HCT116 (cell line): ENCODE data around the gene GGT7. TPM values are rescaled to one million over a fixed set of nuclear protein-coding genes. Genes with fewer than 3 reads are reported as not detected.

Experiments
- ATAC-seq: fragments of 200-7000 bp; cut with Tn5 transposase; 2 replicates; pipeline ENCODE4 v1.9.1; 2020; ENCODE audit warnings: mild to moderate bottlenecking, moderate library complexity
- BruUV-seq: library from RNA; stranded (reverse); fragments of 400-500 nt; replicated peaks from 2 replicates; lab custom pipeline; 2021; lab: Mats Ljungman, UMichigan
- CTCF ChIA-PET: fragments of 300-600 bp; sonication (Branson Sonifier 250); formaldehyde crosslinking; loops from one replicate; lab custom pipeline; 2021; ENCODE audit warnings: antibody characterized with exemption; lab: Charles Lee
- POLR2A ChIA-PET: fragments of 300-600, 350-600 bp; sonication (Branson Sonifier 250); formaldehyde crosslinking; loops from one replicate; lab custom pipeline; 2021; ENCODE audit warnings: antibody characterized with exemption; lab: Charles Lee
- RAD21 ChIA-PET, 2 experiments: fragments of 300-600 bp; sonication (Branson Sonifier 250); formaldehyde crosslinking; loops; one replicate each; lab custom pipeline; 2023; ENCODE audit warnings: low total read pairs in 2 of 2; ENCODE audit not compliant: uncharacterized antibody in 2 of 2, unreplicated experiment in 2 of 2, low non-redundant PET in 1 of 2; lab: Charles Lee
- DNase-seq: peaks from one replicate; pipeline ENCODE4 v3.0.0-alpha.2; 2010; ENCODE audit warnings: low read depth, low spot score
- H2AFZ ChIP-seq: fragments of 200-600 bp; shearing (Covaris generic), sonication (generic); 2 replicates; pipeline ENCODE4 v1.6.1; 2017; ENCODE audit warnings: low read depth, mixed run types, mixed read lengths, antibody characterized with exemption, low read length; ENCODE audit not compliant: poor library complexity, severe bottlenecking
- H3K27ac ChIP-seq: 2 replicates; pipeline ENCODE4 v1.5.1; 2012; ENCODE audit warnings: low read depth, low read length
- H3K27me3 ChIP-seq: fragments of 200-600 bp; sonication (generic); 2 replicates; pipeline ENCODE4 v1.6.1; 2016; ENCODE audit warnings: mixed run types, low read length, mixed read lengths; ENCODE audit not compliant: insufficient read depth
- H3K36me3 ChIP-seq, 2 experiments: fragments of 200-500 bp in 1 of 2; fragments of 200-600 bp in 1 of 2; sonication (Bioruptor generic) in 1 of 2; sonication (generic) in 1 of 2; 2 replicates each; pipeline versions ENCODE4 v1.5.1 to v1.6.1; 2014 to 2016; ENCODE audit warnings: low read length in 2 of 2, inconsistent platforms in 1 of 2, mixed read lengths in 1 of 2, mixed run types in 1 of 2; ENCODE audit not compliant: insufficient read depth in 2 of 2, control insufficient read depth in 1 of 2
- H3K4me1 ChIP-seq, 2 experiments: fragments of 200-600 bp in 1 of 2; sonication (generic) in 1 of 2; 2 replicates each; pipeline versions ENCODE4 v1.5.1 to v1.6.1; 2012 to 2017; ENCODE audit warnings: low read length in 2 of 2, inconsistent platforms in 1 of 2, mild to moderate bottlenecking in 1 of 2, mixed read lengths in 1 of 2, mixed run types in 1 of 2, moderate library complexity in 1 of 2; ENCODE audit not compliant: insufficient read depth in 2 of 2, control insufficient read depth in 1 of 2
- H3K4me2 ChIP-seq: fragments of 200-600 bp; sonication (generic); 2 replicates; pipeline ENCODE4 v1.6.1; 2017; ENCODE audit warnings: mixed run types, low read length, mixed read lengths
- H3K4me3 ChIP-seq, 2 experiments: fragments of 200-600 bp in 1 of 2; sonication (generic) in 1 of 2; replicated peaks in 1 of 2; 2 replicates each; pipeline ENCODE4 v1.5.1; 2011 to 2016; ENCODE audit warnings: low read length in 2 of 2, control low read depth in 1 of 2, low read depth in 1 of 2, mild to moderate bottlenecking in 1 of 2, mixed read lengths in 1 of 2, mixed run types in 1 of 2
- H3K79me2 ChIP-seq: fragments of 200-600 bp; sonication (generic); 2 replicates; pipeline ENCODE4 v1.6.1; 2017; ENCODE audit warnings: mild to moderate bottlenecking, mixed run types, low read length, moderate library complexity, mixed read lengths; ENCODE audit not compliant: insufficient read depth
- H3K9ac ChIP-seq: fragments of 200-600 bp; sonication (generic); 2 replicates; pipeline ENCODE4 v1.6.1; 2016; ENCODE audit warnings: low read length, mixed read lengths
- H3K9me2 ChIP-seq: fragments of 200-600 bp; sonication (generic), shearing (Covaris generic); 2 replicates; pipeline ENCODE4 v1.6.1; 2017; ENCODE audit warnings: mixed run types, mild to moderate bottlenecking, moderate library complexity; ENCODE audit not compliant: insufficient read depth
- H3K9me3 ChIP-seq, 2 experiments: fragments of 200-500 bp in 1 of 2; fragments of 200-600 bp in 1 of 2; sonication (Bioruptor generic) in 1 of 2; sonication (generic) in 1 of 2; 2 replicates each; pipeline ENCODE4 v1.6.1; 2014 to 2017; ENCODE audit warnings: low read length in 2 of 2, mixed read lengths in 2 of 2, inconsistent platforms in 1 of 2, low read depth in 1 of 2, mild to moderate bottlenecking in 1 of 2, mixed run types in 1 of 2, moderate library complexity in 1 of 2; ENCODE audit not compliant: control insufficient read depth in 1 of 2, insufficient read depth in 1 of 2
- H4K20me1 ChIP-seq: fragments of 200-600 bp; sonication (generic), shearing (Covaris generic); 2 replicates; pipeline ENCODE4 v1.6.1; 2017; ENCODE audit warnings: mixed run types, mild to moderate bottlenecking, moderate library complexity; ENCODE audit not compliant: insufficient read depth
- CBX3 ChIP-seq: IDR thresholded peaks from 2 replicates; pipeline ENCODE4 v1.6.1; 2012; ENCODE audit warnings: low read depth
- EGR1 ChIP-seq: IDR thresholded peaks from 2 replicates; pipeline ENCODE4 v1.6.1; 2012; ENCODE audit warnings: low read depth
- FOSL1 ChIP-seq: IDR thresholded peaks from 2 replicates; pipeline ENCODE4 v1.6.1; 2012; ENCODE audit warnings: low read depth
- JUND ChIP-seq: IDR thresholded peaks from 2 replicates; pipeline ENCODE4 v1.6.1; 2012
- POLR2A ChIP-seq: IDR thresholded peaks from 2 replicates; pipeline ENCODE4 v1.7.0; 2011; ENCODE audit warnings: borderline replicate concordance; ENCODE audit not compliant: insufficient read depth, insufficient read length; ENCODE audit errors: extremely low read depth
- POLR2AphosphoS5 ChIP-seq: IDR thresholded peaks from 2 replicates; pipeline ENCODE4 v1.6.1; 2011; ENCODE audit warnings: mild to moderate bottlenecking, low read depth, low read length, moderate library complexity
- SIN3A ChIP-seq: IDR thresholded peaks from 2 replicates; pipeline ENCODE4 v1.6.1; 2012; ENCODE audit warnings: low read depth
- SP1 ChIP-seq: IDR thresholded peaks from 2 replicates; pipeline ENCODE4 v1.6.1; 2012; ENCODE audit warnings: low read depth
- SRF ChIP-seq: IDR thresholded peaks from 2 replicates; pipeline ENCODE4 v1.6.1; 2012; ENCODE audit warnings: low read depth
- TCF7L2 ChIP-seq: IDR thresholded peaks from 2 replicates; pipeline ENCODE4 v1.7.0; 2011; ENCODE audit warnings: borderline replicate concordance, inconsistent platforms; ENCODE audit not compliant: insufficient read depth, insufficient read length; ENCODE audit errors: extremely low read depth
- YY1 ChIP-seq: IDR thresholded peaks from 2 replicates; pipeline ENCODE4 v1.6.1; 2011; ENCODE audit warnings: low read length, low read depth, moderate library complexity, mild to moderate bottlenecking; ENCODE audit not compliant: insufficient replicate concordance; ENCODE audit errors: extremely low read depth
- ZBTB33 ChIP-seq: IDR thresholded peaks from 2 replicates; pipeline ENCODE4 v1.6.1; 2011; ENCODE audit warnings: mild to moderate bottlenecking, low read length, moderate library complexity; ENCODE audit not compliant: insufficient replicate concordance; ENCODE audit errors: extremely low read depth
- ZFX ChIP-seq: fragments of 450-650 bp; IDR thresholded peaks from 2 replicates; pipeline ENCODE4 v1.6.1; 2017
- ZNF274 ChIP-seq: fragments of 200-500 bp; sonication (Bioruptor generic); IDR thresholded peaks from 2 replicates; pipeline ENCODE4 v1.6.1; 2014; ENCODE audit warnings: mild to moderate bottlenecking, low read depth, low read length, inconsistent platforms
- intact Hi-C: fragments of 100-400 bp; cut with micrococcal nuclease; formaldehyde crosslinking; loops from 2 replicates; pipeline ENCODE4 v1.10.0; 2022
- total RNA-seq: library from RNA; stranded (reverse); gene quantifications from one replicate; pipeline ENCODE4 v1.2.1, GENCODE V29; 2021; ENCODE audit not compliant: unreplicated experiment
- TF ChIP-seq, protein P1 (sequence below), 3 experiments: fragments of 200-600 bp in 1 of 3; sonication (generic) in 1 of 3; IDR thresholded peaks in 2 of 3; conservative IDR thresholded peaks in 1 of 3; 2 replicates each; pipeline ENCODE4 v1.5.1; 2012 to 2017; ENCODE audit warnings: low read depth in 2 of 3, low read length in 2 of 3, antibody characterized with exemption in 1 of 3, borderline replicate concordance in 1 of 3, control low read depth in 1 of 3, mild to moderate bottlenecking in 1 of 3, mixed read lengths in 1 of 3, mixed run types in 1 of 3, moderate library complexity in 1 of 3; ENCODE audit not compliant: insufficient read depth in 1 of 3
- TF ChIP-seq, protein P2 (sequence below): IDR thresholded peaks from 2 replicates; pipeline ENCODE4 v1.6.1; 2012
- TF ChIP-seq, protein P3 (sequence below): IDR thresholded peaks from 2 replicates; pipeline ENCODE4 v1.6.1; 2012; ENCODE audit warnings: low read depth

GGT7 gene
- total RNA-seq, 1 experiment from 2014 or later = 9.4 TPM

DNA sequence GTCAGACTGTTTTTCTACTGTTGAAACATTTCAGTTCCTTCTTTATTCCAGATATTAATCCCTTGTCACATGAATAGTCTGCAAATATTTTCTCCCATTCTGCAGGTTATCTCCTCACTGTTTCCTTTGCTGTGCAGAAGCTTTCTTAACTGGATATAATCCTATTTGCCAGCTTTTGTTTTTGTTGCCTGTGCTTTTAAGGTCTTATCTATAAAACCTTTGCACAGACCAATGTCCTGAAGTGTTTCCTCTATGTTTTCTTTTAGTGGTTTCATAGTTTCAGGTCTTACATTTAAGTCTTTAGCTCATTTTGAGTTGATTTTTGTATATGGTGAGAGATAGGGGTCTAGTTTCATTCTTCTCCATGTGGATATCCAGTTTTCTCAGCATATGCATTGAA, 66.4 kb downstream of the GGT7 start:
- Histone ChIP-seq H3K4me2 (no peak overlapping the region), H2AFZ (no peak overlapping the region), H3K9ac (no peak overlapping the region), H3K9me3 (no peaks in the 10 kb centered on the region), H3K79me2 (peaks cover 58% of the 10 kb centered on the region), H3K9me2 (no peaks in the 10 kb centered on the region), H3K4me1 (peaks cover 6 to 14% of the 10 kb centered on the region in 2 experiments), H3K4me3 (no peak overlapping the region), H3K27ac (no peak overlapping the region), H4K20me1 (no peaks in the 10 kb centered on the region), H3K36me3 (no peaks in the 10 kb centered on the region), H3K27me3 (no peaks in the 10 kb centered on the region)
- BruUV-seq = no TSS peak
- intact Hi-C loops = no loop called here
- ChIA-PET RAD21 (no interaction called here), POLR2A (no interaction called here), CTCF (interaction anchor here (0.8 kb wide), 1 partner anchor 22 kb away, joined by 3 read pairs; no protein-coding TSS in a partner anchor)
- no peak for TF ChIP-seq ZNF274
- TF ChIP-seq, protein P1, sequence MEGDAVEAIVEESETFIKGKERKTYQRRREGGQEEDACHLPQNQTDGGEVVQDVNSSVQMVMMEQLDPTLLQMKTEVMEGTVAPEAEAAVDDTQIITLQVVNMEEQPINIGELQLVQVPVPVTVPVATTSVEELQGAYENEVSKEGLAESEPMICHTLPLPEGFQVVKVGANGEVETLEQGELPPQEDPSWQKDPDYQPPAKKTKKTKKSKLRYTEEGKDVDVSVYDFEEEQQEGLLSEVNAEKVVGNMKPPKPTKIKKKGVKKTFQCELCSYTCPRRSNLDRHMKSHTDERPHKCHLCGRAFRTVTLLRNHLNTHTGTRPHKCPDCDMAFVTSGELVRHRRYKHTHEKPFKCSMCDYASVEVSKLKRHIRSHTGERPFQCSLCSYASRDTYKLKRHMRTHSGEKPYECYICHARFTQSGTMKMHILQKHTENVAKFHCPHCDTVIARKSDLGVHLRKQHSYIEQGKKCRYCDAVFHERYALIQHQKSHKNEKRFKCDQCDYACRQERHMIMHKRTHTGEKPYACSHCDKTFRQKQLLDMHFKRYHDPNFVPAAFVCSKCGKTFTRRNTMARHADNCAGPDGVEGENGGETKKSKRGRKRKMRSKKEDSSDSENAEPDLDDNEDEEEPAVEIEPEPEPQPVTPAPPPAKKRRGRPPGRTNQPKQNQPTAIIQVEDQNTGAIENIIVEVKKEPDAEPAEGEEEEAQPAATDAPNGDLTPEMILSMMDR (IDR thresholded peaks at IDR 0.05 in 2 of 3, conservative IDR thresholded peaks at IDR 0.05 in 1 of 3; ENCODE audit: borderline replicate concordance in 1 of 3, insufficient read depth in 1 of 3, low read depth in 2 of 3, low read length in 2 of 3) = no peak
- no peak for TF ChIP-seq CBX3
- TF ChIP-seq, protein P2, sequence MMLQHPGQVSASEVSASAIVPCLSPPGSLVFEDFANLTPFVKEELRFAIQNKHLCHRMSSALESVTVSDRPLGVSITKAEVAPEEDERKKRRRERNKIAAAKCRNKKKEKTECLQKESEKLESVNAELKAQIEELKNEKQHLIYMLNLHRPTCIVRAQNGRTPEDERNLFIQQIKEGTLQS = no peak
- no peak for TF ChIP-seq SRF
- TF ChIP-seq FOSL1 = no peak
- no peak for TF ChIP-seq POLR2AphosphoS5
- no peak for TF ChIP-seq JUND
- no peak for TF ChIP-seq EGR1
- TF ChIP-seq SIN3A = no peak
- no peak for TF ChIP-seq SP1
- no peak for TF ChIP-seq YY1
- no peak for TF ChIP-seq ZFX
- TF ChIP-seq POLR2A = no peak
- no peak for TF ChIP-seq TCF7L2
- TF ChIP-seq, protein P3, sequence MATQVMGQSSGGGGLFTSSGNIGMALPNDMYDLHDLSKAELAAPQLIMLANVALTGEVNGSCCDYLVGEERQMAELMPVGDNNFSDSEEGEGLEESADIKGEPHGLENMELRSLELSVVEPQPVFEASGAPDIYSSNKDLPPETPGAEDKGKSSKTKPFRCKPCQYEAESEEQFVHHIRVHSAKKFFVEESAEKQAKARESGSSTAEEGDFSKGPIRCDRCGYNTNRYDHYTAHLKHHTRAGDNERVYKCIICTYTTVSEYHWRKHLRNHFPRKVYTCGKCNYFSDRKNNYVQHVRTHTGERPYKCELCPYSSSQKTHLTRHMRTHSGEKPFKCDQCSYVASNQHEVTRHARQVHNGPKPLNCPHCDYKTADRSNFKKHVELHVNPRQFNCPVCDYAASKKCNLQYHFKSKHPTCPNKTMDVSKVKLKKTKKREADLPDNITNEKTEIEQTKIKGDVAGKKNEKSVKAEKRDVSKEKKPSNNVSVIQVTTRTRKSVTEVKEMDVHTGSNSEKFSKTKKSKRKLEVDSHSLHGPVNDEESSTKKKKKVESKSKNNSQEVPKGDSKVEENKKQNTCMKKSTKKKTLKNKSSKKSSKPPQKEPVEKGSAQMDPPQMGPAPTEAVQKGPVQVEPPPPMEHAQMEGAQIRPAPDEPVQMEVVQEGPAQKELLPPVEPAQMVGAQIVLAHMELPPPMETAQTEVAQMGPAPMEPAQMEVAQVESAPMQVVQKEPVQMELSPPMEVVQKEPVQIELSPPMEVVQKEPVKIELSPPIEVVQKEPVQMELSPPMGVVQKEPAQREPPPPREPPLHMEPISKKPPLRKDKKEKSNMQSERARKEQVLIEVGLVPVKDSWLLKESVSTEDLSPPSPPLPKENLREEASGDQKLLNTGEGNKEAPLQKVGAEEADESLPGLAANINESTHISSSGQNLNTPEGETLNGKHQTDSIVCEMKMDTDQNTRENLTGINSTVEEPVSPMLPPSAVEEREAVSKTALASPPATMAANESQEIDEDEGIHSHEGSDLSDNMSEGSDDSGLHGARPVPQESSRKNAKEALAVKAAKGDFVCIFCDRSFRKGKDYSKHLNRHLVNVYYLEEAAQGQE = no peak
- no peak for TF ChIP-seq ZBTB33
- ATAC-seq = no peak
- no peak for DNase-seq
